ENCODE measurements around the gene TBCK.

TBCK gene

DNA sequence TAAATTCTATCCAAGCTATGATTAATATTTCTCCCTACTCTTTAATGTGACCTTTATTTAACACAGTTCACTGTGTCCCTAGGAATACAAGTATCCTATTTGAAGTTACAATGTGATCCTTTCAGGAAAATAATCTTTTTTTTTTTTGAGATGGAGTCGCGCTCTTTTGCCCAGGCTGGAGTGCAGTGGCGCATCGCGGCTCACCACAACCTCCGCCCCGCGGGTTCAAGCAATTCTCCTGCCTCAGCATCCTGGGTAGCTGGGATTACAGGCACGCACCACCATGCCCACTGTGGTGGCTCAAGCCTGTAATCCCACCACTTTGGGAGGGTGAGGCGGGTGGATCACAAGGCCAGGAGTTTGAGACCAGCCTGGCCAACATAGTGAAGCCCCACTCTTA lies 21.9 kb downstream of the TBCK start:
- TF ChIP-seq, protein P1, sequence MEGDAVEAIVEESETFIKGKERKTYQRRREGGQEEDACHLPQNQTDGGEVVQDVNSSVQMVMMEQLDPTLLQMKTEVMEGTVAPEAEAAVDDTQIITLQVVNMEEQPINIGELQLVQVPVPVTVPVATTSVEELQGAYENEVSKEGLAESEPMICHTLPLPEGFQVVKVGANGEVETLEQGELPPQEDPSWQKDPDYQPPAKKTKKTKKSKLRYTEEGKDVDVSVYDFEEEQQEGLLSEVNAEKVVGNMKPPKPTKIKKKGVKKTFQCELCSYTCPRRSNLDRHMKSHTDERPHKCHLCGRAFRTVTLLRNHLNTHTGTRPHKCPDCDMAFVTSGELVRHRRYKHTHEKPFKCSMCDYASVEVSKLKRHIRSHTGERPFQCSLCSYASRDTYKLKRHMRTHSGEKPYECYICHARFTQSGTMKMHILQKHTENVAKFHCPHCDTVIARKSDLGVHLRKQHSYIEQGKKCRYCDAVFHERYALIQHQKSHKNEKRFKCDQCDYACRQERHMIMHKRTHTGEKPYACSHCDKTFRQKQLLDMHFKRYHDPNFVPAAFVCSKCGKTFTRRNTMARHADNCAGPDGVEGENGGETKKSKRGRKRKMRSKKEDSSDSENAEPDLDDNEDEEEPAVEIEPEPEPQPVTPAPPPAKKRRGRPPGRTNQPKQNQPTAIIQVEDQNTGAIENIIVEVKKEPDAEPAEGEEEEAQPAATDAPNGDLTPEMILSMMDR (IDR thresholded peaks at IDR 0.05) = no peak

DNA sequence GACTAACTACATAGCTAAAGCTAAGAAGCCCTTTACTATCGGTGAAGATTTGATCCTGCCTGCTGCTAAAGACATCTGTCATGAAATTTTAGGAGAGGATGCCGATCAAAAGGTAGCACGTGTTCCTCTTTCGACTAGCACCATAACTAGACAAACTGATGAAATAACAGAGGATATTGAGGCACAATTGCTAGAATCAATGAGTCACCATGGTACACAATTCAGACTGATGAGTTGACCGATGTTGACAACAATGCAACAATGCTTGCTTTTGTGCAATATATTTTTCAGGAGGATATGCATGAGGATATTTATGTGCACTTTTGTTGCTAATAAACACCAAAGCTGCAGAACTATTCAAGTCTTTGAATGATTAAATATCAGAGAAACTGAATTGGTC lies 24.3 kb downstream of the TBCK start:
- TF ChIP-seq, protein P1 (IDR thresholded peaks at IDR 0.05) = no peak

DNA sequence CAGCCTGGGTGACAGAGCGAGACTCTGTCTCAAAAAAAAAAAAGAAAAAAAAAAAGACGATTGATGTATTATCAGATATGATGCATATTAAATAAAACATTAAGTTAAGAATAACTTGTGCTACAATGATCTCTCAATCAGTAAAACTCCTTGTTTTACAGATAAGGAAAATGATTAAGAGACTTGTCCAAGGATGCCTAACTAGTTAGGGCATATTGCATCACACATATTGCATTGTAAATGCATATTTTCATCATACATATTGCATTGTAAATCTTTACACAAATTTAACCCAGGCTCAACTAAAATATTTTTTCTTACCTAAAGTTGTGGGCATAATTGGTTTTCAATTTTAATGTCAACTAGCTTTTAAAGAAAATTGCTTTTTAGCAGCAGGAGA lies 26.3 kb downstream of the TBCK start:
- TF ChIP-seq, protein P1 (IDR thresholded peaks at IDR 0.05) = no peak

DNA sequence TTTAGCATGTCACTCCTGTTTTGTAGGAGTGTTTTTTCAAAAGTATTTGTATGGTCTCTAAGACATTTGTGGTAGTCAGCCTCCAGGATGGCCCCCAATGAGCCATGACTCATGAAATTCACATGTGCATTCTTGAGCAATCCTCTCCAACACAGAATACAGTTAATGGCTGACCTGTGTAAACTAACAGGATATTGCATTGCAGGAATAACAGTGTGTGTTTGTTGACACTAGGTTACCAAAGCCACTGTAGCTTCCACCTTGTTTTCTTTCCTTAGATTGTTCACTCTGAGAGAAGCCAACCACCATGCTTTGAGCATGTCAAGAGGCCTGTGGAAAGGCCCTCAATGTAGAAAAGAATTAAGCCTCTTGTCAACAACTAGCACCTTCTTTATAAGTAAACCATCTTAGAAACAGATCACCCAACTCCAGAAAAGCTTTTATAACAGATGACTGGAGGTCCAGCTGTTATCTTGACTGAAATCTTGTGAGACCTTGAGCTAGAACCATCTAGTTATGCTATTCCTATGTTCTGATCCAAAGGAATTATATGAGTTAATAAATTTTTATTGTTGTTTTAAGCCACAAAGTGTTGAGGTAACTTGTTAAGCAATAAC lies 28.5 kb downstream of the TBCK start:
- TF ChIP-seq, protein P1 (IDR thresholded peaks at IDR 0.05) = no peak

DNA sequence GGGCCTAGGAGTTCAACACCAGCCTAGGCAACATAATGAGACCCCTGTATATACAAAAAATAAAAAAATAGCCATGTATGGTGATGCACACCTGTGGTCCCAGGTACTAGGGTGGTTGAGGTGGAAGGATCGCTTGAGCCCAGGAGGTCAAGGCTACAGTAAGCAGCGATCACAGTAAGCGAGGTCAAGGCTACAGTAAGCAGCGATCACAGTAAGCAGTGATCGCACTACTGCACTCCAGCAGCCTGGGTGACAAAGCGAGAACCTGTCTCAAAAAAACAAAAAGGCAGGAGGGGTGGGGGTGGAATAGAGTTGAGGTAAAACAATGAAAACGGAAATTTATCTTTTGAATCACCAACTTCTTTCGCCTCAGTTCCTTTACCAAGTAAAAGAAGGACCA lies 29.4 kb downstream of the TBCK start:
- TF ChIP-seq, protein P1 (IDR thresholded peaks at IDR 0.05) = no peak

DNA sequence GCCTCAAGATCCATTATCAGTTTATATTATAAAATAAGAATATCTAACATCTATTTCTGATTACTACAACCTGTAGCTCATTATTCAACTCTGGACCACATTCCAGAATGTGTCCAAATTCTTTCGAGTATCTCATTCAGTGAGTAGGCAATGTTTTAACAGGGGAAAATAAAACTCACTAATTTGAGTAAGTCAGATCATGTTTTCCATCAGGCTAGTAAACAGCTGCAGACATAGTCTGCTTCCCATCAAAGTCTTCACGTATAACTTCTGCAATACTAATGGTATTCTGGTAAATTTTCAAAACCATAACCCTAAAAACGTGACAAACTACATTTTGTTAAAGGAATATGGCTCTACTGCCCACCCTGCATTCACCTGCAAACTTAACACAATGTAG lies 31.8 kb downstream of the TBCK start:
- TF ChIP-seq, protein P1 (IDR thresholded peaks at IDR 0.05) = no peak

DNA sequence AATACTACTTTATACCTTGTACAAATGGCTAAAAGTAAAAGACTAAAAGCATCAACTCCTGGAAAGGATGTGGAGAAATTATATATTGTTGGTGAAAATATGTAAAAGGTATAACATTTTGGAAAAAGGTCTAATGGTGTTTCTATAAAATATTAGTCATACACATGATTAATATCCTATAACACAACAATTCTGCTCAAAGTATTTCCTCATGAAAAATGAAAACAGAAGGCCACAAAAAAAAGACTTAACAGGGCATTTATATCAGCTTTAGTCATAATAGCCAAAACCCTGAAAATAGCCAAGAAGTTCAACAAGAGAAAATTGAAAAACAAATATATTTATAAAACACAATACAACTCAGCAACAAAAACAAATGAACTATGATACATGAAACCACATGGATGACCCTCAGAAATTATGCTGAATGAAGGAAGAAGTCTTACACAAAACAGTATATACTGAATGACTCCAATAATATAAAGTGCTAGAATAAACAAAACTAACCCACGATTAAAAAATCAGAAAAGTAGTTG lies 38.8 kb downstream of the TBCK start:
- TF ChIP-seq, protein P1 (IDR thresholded peaks at IDR 0.05) = no peak

DNA sequence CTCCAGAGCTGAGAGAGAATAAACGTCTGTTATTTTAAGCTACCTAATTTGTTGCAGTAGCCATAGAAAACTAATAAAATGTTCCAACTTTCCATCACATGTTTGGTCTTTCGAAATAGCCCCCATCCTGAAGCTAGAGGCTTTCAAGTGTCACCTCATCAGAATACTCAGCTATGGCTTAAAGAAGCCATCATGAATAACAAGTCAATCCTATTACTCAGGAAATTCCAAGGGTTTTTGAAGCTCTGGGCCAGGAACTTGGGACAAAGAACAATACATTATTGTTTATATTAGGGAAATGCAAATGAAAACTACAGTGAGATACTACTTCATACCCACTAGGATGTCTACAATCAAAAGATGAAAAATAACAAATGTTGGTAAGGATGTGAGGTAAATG lies 42.2 kb downstream of the TBCK start:
- TF ChIP-seq, protein P1 (IDR thresholded peaks at IDR 0.05) = no peak
